Ishikawa (cell line): ENCODE results near the gene SLC24A3.

Experiments used
- CEBPB ChIP-seq: IDR thresholded peaks from 2 replicates; pipeline ENCODE4 v1.6.1; 2012
- CREB1 ChIP-seq: IDR thresholded peaks from 2 replicates; pipeline ENCODE4 v1.6.1; 2012; ENCODE audit warnings: low read depth
- EGR1 ChIP-seq: IDR thresholded peaks from 2 replicates; pipeline ENCODE4 v1.6.1; 2012
- EP300 ChIP-seq: IDR thresholded peaks from 2 replicates; pipeline ENCODE4 v1.6.1; 2012; ENCODE audit warnings: borderline replicate concordance
- FOXM1 ChIP-seq: IDR thresholded peaks from 2 replicates; pipeline ENCODE4 v1.6.1; 2012; ENCODE audit warnings: low read depth, borderline replicate concordance
- NFIC ChIP-seq: IDR thresholded peaks from 2 replicates; pipeline ENCODE4 v1.6.1; 2012
- RAD21 ChIP-seq: IDR thresholded peaks from 2 replicates; pipeline ENCODE4 v1.6.1; 2012; ENCODE audit warnings: low read depth
- TAF1 ChIP-seq: IDR thresholded peaks from 2 replicates; pipeline ENCODE4 v1.6.1; 2012; ENCODE audit warnings: low read depth, mild to moderate bottlenecking
- TCF12 ChIP-seq: IDR thresholded peaks from 2 replicates; pipeline ENCODE4 v1.6.1; 2012; ENCODE audit warnings: low read depth
- TEAD4 ChIP-seq: IDR thresholded peaks from 2 replicates; pipeline ENCODE4 v1.6.1; 2012
- YY1 ChIP-seq: IDR thresholded peaks from 2 replicates; pipeline ENCODE4 v1.6.1; 2012; ENCODE audit warnings: low read depth
- ZBTB7A ChIP-seq: IDR thresholded peaks from 2 replicates; pipeline ENCODE4 v1.6.1; 2012; ENCODE audit warnings: low read depth
- TF ChIP-seq, protein P1 (sequence below): IDR thresholded peaks from 2 replicates; pipeline ENCODE4 v1.6.1; 2012; ENCODE audit warnings: low read depth, mild to moderate bottlenecking
- TF ChIP-seq, protein P2 (sequence below): IDR thresholded peaks from 2 replicates; pipeline ENCODE4 v1.6.1; 2012
- TF ChIP-seq, protein P3 (sequence below): IDR thresholded peaks from 2 replicates; pipeline ENCODE4 v1.6.1; 2012

SLC24A3 gene

DNA sequence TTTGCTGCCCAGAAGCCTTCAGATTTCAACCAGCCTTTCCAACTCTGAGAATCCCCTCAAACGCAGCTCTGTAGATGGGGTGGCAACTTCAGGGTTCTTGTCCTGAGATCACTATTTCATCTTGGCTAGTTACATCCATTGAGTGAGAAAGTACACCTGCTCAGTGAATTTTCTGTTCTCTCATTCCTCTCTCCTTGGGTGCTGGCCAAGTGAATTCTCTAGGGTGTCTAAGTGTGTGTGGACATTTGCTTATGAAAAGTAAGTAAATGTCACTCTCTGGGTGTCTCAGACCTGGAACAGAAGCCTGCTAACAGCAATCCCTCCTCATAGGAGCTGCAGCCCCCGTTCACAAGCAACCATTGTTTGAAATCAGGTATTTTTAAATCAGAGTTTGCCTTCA lies 549.4 kb downstream of the SLC24A3 start:
- TF ChIP-seq RAD21, result no peak
- no peak for TF ChIP-seq NFIC
- TF ChIP-seq, protein P1, sequence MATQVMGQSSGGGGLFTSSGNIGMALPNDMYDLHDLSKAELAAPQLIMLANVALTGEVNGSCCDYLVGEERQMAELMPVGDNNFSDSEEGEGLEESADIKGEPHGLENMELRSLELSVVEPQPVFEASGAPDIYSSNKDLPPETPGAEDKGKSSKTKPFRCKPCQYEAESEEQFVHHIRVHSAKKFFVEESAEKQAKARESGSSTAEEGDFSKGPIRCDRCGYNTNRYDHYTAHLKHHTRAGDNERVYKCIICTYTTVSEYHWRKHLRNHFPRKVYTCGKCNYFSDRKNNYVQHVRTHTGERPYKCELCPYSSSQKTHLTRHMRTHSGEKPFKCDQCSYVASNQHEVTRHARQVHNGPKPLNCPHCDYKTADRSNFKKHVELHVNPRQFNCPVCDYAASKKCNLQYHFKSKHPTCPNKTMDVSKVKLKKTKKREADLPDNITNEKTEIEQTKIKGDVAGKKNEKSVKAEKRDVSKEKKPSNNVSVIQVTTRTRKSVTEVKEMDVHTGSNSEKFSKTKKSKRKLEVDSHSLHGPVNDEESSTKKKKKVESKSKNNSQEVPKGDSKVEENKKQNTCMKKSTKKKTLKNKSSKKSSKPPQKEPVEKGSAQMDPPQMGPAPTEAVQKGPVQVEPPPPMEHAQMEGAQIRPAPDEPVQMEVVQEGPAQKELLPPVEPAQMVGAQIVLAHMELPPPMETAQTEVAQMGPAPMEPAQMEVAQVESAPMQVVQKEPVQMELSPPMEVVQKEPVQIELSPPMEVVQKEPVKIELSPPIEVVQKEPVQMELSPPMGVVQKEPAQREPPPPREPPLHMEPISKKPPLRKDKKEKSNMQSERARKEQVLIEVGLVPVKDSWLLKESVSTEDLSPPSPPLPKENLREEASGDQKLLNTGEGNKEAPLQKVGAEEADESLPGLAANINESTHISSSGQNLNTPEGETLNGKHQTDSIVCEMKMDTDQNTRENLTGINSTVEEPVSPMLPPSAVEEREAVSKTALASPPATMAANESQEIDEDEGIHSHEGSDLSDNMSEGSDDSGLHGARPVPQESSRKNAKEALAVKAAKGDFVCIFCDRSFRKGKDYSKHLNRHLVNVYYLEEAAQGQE, result no peak

DNA sequence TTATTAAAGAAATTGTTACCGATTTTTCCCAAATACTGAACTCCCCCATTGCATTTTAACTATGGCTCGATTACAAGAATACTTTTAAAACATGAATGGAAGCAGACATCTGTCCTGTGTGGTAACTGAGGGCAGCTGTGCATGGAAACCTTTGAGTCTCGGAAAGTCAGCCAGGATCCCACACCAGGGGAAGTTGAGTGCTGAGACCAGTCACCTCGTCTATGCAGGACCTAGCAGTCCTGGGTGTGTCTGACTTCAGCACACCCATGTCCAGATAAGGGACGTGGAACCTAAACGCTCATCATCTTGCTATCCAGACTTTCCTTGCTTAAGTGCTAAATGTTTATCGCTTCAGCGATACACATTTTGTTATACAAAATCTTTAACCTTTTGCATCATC lies 551.8 kb downstream of the SLC24A3 start:
- TF ChIP-seq RAD21 (no peak), TEAD4 (no peak), CEBPB (no peak), FOXM1 (no peak), EP300 (no peak), TAF1 (no peak)

DNA sequence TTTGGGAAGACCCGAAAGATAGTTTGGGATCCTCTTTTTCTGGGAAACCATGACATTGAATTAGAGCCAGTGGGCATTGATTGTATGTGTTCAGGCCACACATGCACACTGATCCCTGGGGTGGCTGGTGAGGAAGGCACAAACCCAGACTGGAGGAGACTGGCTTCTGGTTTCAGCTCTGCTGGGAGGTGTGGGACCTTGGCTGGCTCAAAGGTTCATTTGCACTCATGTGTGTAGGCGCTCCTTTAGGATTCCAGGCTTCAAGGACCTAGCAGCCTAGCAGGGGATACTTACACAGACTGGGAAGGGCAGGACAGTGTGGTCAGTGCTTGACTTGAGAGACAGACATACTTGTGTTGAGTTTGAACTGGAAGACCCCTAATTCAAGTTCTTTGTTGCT lies 552.8 kb downstream of the SLC24A3 start:
- TF ChIP-seq ZBTB7A (no peak), YY1 (no peak), CEBPB (no peak), TCF12 (no peak), EP300 (no peak), CREB1 (no peak), TEAD4 (no peak), NFIC (no peak), RAD21 (no peak), EGR1 (no peak), TAF1 (no peak), FOXM1 (no peak)
- TF ChIP-seq, protein P2, sequence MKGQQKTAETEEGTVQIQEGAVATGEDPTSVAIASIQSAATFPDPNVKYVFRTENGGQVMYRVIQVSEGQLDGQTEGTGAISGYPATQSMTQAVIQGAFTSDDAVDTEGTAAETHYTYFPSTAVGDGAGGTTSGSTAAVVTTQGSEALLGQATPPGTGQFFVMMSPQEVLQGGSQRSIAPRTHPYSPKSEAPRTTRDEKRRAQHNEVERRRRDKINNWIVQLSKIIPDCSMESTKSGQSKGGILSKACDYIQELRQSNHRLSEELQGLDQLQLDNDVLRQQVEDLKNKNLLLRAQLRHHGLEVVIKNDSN, result no peak
- TF ChIP-seq, protein P3, sequence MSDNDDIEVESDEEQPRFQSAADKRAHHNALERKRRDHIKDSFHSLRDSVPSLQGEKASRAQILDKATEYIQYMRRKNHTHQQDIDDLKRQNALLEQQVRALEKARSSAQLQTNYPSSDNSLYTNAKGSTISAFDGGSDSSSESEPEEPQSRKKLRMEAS, result no peak
- TF ChIP-seq, protein P1, result no peak

DNA sequence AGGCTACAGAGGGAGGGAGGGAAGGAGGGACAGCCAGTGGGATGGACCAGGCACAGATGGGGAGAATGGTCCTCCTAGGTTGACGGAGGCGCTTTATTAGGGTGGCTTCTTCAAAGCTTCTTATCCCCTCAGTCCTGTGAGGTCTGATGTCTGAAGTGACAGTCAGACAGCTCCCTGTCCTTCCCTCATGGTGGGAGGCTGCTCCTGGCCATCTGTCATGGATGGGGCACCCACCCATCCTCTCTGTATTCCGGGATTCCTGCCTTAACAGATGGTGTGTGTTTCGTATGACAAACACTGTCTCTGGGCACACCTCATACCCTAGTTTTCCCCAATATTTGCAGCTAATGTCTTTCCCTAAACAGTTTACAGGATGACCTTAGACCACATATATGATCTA lies 553.5 kb downstream of the SLC24A3 start:
- TF ChIP-seq TAF1 (no peak), EP300 (no peak)

DNA sequence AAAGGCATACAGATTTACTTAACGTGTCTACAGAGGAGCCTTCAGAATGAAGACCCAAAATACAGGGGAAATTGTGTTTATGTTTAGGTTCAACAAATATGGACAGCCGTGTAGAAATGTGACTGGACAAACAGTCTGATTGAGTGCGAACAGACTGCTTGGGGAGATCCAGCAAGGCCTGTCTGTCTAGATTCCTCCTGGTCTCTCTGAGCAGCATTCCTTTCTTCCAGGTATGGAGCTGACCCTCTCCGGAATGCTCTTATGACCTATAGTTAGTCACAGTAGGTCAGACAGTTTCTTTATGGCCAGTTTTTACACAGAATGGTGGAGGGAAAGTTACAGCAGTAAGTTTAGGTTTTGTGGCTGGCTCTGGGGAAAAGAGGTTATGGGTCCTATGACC lies 554.6 kb downstream of the SLC24A3 start:
- TF ChIP-seq EP300 (peak; percentile 66; the same call in 1 of the 2 replicates), TCF12 (peak; percentile 51; the same call in 1 of the 2 replicates), CEBPB (no peak), TEAD4 (peak; percentile 88), CREB1 (no peak)

DNA sequence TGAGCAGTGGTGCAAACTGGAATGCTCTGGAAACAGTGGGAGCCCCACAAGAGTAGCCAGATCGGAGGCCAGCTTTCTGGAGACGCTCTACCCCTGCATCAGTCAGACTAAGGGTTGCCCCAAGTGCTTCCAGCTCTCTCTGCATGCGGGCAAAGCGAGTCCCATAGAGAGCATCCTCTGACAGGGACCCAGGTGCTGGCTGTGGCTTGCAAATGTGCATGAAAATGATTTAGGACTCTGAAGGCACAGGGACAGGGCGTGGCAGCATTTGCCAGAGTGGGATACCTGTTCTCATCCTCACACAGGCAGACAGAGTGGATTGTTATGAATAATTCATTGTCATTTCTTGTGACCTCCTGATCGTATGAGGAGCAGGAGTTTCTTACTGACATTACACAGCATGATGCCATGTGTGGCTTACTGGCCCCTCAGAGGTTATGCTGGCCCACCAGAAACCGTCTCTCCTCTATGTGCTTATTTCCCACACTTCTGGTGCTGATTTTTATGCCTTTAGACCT lies 555.9 kb downstream of the SLC24A3 start:
- TF ChIP-seq TAF1, result no peak
- TF ChIP-seq YY1, result no peak
- no peak for TF ChIP-seq EP300
- TF ChIP-seq, protein P1, result no peak
- TF ChIP-seq, protein P3, result no peak
- TF ChIP-seq FOXM1, result no peak
- TF ChIP-seq CEBPB, result no peak
- no peak for TF ChIP-seq RAD21
- no peak for TF ChIP-seq ZBTB7A
- no peak for TF ChIP-seq CREB1
- TF ChIP-seq, protein P2, result no peak
- TF ChIP-seq TEAD4, result no peak
- TF ChIP-seq TCF12, result no peak
- TF ChIP-seq NFIC, result no peak
- no peak for TF ChIP-seq EGR1
